Stomach (tissue), 9 donors: Measurements from ENCODE around the gene KLC4. TPM values are rescaled to one million over a fixed set of nuclear protein-coding genes. Genes with fewer than 3 reads are reported as not detected.

ENCODE experiments used
- DNase-seq, 2 donors: peaks; one replicate each; pipeline versions ENCODE4 v3.0.0 to v3.0.0-alpha.2; 2013 to 2019
- H3K27ac ChIP-seq, 5 donors: fragments of 200-600 bp in 4 of 5; sonication (generic) in 4 of 5; one replicate each; pipeline ENCODE4 v1.5.1; 2013 to 2019; ENCODE audit warnings: mild to moderate bottlenecking in 1 of 5, moderate library complexity in 1 of 5
- H3K27me3 ChIP-seq, 3 donors: fragments of 200-600 bp; sonication (generic); one replicate each; pipeline ENCODE4 v1.5.1; 2017 to 2019; ENCODE audit warnings: mixed run types in 1 of 3
- H3K36me3 ChIP-seq, 4 donors: fragments of 200-600 bp; sonication (generic); 1 replicate in 3 of 4; 2 replicates in 1 of 4; pipeline ENCODE4 v1.5.1; 2016 to 2019
- H3K4me1 ChIP-seq, 4 donors: fragments of 200-600 bp; sonication (generic); one replicate each; pipeline ENCODE4 v1.5.1; 2016 to 2019
- H3K4me3 ChIP-seq, 4 donors: fragments of 200-600 bp; sonication (generic) in 3 of 4; one replicate each; pipeline ENCODE4 v1.5.1; 2016 to 2019; ENCODE audit warnings: mild to moderate bottlenecking in 1 of 4
- H3K9me3 ChIP-seq, 4 donors: fragments of 200-600 bp; sonication (generic); one replicate each; pipeline ENCODE4 v1.5.1; 2016 to 2019
- EP300 ChIP-seq: sonication (generic); formaldehyde crosslinking; IDR thresholded peaks from one replicate; pipeline ENCODE4 v1.6.1; 2017; ENCODE audit warnings: antibody characterized with exemption
- POLR2A ChIP-seq, 4 donors: fragments of 450-650 bp; IDR thresholded peaks; one replicate each; pipeline ENCODE4 v1.6.1; 2016; ENCODE audit warnings: antibody characterized with exemption in 4 of 4, control low read depth in 2 of 4, mild to moderate bottlenecking in 1 of 4, moderate library complexity in 1 of 4
- POLR2AphosphoS5 ChIP-seq, 3 donors: sonication (generic); formaldehyde crosslinking; IDR thresholded peaks; one replicate each; pipeline ENCODE4 v1.6.1; 2016; ENCODE audit warnings: antibody characterized with exemption in 3 of 3
- WGBS, 5 donors: extraction: QIAGEN DNeasy Blood & Tissue Kit in 3 of 5; methylation state at CpG; one replicate each; pipeline versions ENCODE4 v1.1.5 to v1.1.7; 2013 to 2018; 5-methylcytosine and 5-hydroxymethylcytosine counted together
- intact Hi-C: fragments of 100-400 bp; cut with DNase I; formaldehyde crosslinking; loops from one replicate; pipeline ENCODE4 v1.15.1; 2023; ENCODE audit warnings: low total_unique reads
- polyA plus RNA-seq, 3 donors: library from polyadenylated mRNA; stranded (reverse); fragments of 200-250 nt; gene quantifications; one replicate each; pipeline ENCODE4 v1.2.3, GENCODE V29; 2013
- total RNA-seq, 5 donors: library from RNA; depleted of rRNA; stranded (reverse); fragments of >200 nt; gene quantifications; one replicate each; pipeline versions ENCODE4 v1.1.0 to v1.2.3, GENCODE V29; 2014 to 2016
- TF ChIP-seq, protein P1 (sequence below), 7 experiments: fragments of 450-650 bp in 4 of 7; fragments of 200-600 bp in 3 of 7; sonication (generic) in 3 of 7; IDR thresholded peaks; one replicate each; pipeline ENCODE4 v1.5.1; 2016 to 2019; ENCODE audit warnings: antibody characterized with exemption in 7 of 7, control low read depth in 2 of 7, mild to moderate bottlenecking in 1 of 7
- donor health status: healthy with polysubstance abuse.
- donor health status: Bipolar disorder and iron deficiency.
- donor health status: healthy.

Gene KLC4
- total and polyA plus RNA-seq, 8 donors, result 23.5 to 410 (median 48.3) TPM

DNA sequence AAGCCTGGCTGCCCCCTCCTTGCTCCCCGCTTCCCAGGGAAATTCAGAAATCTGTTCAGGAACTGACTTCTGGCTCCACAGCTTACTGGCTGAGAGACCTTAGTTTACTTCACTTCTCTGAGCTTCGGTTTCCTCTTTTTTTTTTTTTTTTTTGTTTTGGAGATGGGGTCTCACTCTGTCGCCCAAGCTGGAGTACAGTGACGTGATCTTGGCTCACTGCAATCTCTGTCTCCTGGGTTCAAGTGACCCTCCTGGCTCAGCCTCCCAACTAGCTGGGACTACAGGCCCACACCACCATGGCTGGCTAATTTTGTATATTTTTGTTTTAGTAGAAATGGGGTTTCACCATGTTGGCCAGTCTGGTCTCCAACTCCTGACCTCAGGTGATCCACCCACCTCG, 31.6 kb downstream of the KLC4 start:
- Histone ChIP-seq H3K36me3 (no peaks in the 10 kb centered on the region), H3K27me3 (no peaks in the 10 kb centered on the region), H3K27ac (peak overlapping the region in 1 of 5 donors; percentile 78), H3K4me1 (peaks cover 10 to 41% (median 31%) of the 10 kb centered on the region in 4 donors), H3K9me3 (no peaks in the 10 kb centered on the region), H3K4me3 (no peak overlapping the region)
- DNase-seq, result no peak
- TF ChIP-seq EP300, result no peak
- no peak for TF ChIP-seq POLR2AphosphoS5 (IDR thresholded peaks at IDR 0.05)
- intact Hi-C loops, result no loop called here
- WGBS, 5 donors, result 73 to 88% (median 78%) methylated on average over 5 of the region's 5 CpGs

DNA sequence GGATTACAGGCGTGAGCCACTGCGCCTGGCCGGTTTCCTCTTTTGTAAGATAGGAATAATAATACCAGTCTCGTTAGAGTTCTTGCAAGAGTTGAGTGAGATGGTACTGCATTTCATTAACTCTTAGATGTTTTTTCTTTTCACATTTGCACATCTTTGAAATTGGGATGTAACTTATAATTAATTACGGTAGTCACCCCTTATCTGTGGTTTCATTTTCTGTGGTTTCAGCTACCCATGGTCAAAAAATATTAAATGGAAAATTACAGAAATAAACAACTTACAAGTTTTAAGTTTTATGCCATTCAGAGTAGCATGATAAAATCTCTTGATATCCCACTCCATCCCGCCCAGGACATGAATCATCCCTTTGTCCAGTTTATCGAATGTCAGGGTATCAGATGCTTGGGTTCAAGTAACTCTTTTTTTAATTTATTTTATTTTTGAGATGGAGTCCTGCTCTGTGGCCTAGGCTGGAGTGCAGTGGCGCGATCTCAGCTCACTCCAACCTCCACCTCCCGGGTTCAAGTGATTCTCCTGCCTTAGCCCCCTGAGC, 32.1 kb downstream of the KLC4 start:
- no peaks in the 10 kb centered on the region for H3K9me3 ChIP-seq
- peaks cover 15 to 46% (median 36%) of the 10 kb centered on the region in 4 donors for H3K4me1 ChIP-seq
- no peak overlapping the region for H3K27ac ChIP-seq
- no peaks in the 10 kb centered on the region for H3K27me3 ChIP-seq
- WGBS, 5 donors, result 82 to 90% (median 85%) methylated on average over 10 of the region's 10 CpGs
- H3K4me3 ChIP-seq, result no peak overlapping the region
- DNase-seq, result no peak
- intact Hi-C loops, result no loop called here
- TF ChIP-seq EP300 (no peak), POLR2A (IDR thresholded peaks at IDR 0.05) (no peak), POLR2AphosphoS5 (IDR thresholded peaks at IDR 0.05) (no peak)
- TF ChIP-seq, protein P1, sequence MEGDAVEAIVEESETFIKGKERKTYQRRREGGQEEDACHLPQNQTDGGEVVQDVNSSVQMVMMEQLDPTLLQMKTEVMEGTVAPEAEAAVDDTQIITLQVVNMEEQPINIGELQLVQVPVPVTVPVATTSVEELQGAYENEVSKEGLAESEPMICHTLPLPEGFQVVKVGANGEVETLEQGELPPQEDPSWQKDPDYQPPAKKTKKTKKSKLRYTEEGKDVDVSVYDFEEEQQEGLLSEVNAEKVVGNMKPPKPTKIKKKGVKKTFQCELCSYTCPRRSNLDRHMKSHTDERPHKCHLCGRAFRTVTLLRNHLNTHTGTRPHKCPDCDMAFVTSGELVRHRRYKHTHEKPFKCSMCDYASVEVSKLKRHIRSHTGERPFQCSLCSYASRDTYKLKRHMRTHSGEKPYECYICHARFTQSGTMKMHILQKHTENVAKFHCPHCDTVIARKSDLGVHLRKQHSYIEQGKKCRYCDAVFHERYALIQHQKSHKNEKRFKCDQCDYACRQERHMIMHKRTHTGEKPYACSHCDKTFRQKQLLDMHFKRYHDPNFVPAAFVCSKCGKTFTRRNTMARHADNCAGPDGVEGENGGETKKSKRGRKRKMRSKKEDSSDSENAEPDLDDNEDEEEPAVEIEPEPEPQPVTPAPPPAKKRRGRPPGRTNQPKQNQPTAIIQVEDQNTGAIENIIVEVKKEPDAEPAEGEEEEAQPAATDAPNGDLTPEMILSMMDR (IDR thresholded peaks at IDR 0.05), result no peak
- H3K36me3 ChIP-seq, result no peaks in the 10 kb centered on the region

DNA sequence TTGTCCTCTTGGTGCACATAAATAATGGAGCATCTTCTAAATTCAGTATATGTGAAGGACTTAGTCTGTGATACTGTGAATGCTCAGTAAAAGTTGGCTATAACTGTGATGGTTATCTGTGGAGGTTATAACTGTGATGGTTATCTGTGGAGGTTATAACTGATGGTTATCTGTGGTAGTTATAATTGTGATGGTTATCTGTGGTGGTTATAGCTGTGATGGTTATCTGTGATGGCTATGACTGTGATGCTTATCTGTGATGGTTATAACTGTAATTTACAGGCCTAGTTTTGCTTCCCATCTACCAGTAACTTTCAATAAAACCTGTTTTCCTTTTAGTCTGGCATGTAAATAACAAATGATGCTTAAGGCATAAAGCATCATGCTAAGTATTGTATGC, 33.2 kb downstream of the KLC4 start:
- no peaks in the 10 kb centered on the region for H3K36me3 ChIP-seq
- no peaks in the 10 kb centered on the region for H3K27me3 ChIP-seq
- no peak overlapping the region for H3K4me3 ChIP-seq
- H3K4me1 ChIP-seq, result peaks cover 27 to 58% (median 46%) of the 10 kb centered on the region in 4 donors
- TF ChIP-seq POLR2AphosphoS5 (IDR thresholded peaks at IDR 0.05) (no peak), EP300 (no peak), POLR2A (IDR thresholded peaks at IDR 0.05) (no peak)
- TF ChIP-seq, protein P1 (IDR thresholded peaks at IDR 0.05), result no peak
- no peaks in the 10 kb centered on the region for H3K9me3 ChIP-seq
- intact Hi-C loops, result no loop called here
- no peak for DNase-seq
- H3K27ac ChIP-seq, result no peak overlapping the region

DNA sequence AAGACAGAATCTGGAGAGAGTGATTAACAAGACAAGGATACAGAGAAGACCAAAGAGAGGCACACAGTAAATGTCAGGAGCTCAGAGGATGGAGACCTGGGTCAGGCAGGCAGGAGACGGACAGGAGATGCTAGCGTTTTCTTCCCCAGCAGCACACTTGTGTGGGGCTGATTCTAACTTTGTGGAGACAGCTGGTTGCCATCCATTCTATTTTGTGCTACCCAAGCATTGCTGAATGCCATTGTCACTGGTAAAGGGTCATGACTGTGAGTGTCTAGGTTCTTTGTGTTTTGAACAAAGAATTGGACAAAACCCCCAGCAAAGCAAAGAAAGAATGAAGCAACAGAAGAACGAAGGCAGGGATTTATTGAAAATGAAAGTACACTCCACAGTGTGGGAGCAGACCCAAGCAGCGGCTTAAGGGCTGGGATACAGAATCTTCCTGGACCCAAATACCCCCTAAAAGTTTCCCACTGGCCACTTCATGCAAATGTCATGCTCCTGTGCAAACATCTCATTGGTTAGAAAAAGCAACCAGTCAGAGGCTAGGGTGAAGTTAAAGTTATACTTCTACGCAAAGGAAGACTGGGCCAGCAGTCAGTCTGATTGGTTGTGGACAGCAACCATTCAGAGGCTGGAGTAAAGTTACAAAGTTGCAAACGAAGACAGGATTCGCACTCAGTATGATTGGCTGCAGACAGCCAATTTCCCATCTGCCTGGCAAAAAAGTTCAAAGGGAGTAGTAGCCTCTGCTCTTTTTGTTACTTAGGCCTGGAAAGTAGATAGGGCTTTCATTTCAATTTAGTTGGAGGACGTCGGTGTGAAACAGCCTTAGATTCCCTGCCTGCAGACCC, 34.2 kb downstream of the KLC4 start:
- 35 to 44% (median 37%) methylated on average over 9 of the region's 9 CpGs for WGBS, 5 donors
- H3K4me1 ChIP-seq, result peaks cover 30 to 66% (median 49%) of the 10 kb centered on the region in 4 donors
- intact Hi-C loops, result no loop called here
- DNase-seq, result peak; percentile 34 to 54
- H3K9me3 ChIP-seq, result no peaks in the 10 kb centered on the region
- TF ChIP-seq EP300, result no peak
- TF ChIP-seq POLR2AphosphoS5 (IDR thresholded peaks at IDR 0.05), result peak in 1 of 3 donors; percentile 22
- H3K27ac ChIP-seq, result peak overlapping the region; percentile 28 to 78 (median 68)
- no peaks in the 10 kb centered on the region for H3K27me3 ChIP-seq
- no peaks in the 10 kb centered on the region for H3K36me3 ChIP-seq
- peak overlapping the region; percentile 39 to 46 (median 44) for H3K4me3 ChIP-seq

DNA sequence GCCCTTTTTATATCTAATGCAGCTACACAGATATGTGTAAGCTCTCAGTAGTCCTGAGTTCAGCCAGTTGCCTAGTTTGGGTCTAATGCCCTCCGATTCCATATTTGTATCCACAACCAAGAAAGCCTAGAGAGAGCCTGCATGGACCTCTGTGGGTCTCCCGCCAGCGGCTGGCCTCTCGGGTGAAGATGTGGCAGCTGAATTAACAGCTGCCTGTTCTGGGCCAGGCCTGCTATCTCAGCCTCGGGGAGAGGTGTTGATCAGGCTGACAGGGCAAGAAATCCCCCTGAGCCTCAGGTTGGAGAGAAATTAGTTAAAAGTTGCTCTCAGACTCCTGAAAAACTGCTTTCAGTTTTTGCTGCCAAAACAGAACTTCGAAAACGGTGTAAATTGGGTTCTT, 36.5 kb downstream of the KLC4 start:
- Histone ChIP-seq H3K4me1 (peaks cover 20 to 48% (median 39%) of the 10 kb centered on the region in 4 donors), H3K36me3 (no peaks in the 10 kb centered on the region), H3K27me3 (no peaks in the 10 kb centered on the region), H3K27ac (peak overlapping the region; percentile 31 to 78 (median 67)), H3K9me3 (no peaks in the 10 kb centered on the region), H3K4me3 (no peak overlapping the region)
- WGBS, 5 donors, result 24 to 46% (median 32%) methylated on average over 7 of the region's 7 CpGs
- no peak for TF ChIP-seq POLR2A (IDR thresholded peaks at IDR 0.05)
- TF ChIP-seq EP300, result no peak
- TF ChIP-seq, protein P1 (IDR thresholded peaks at IDR 0.05), result no peak
- TF ChIP-seq POLR2AphosphoS5 (IDR thresholded peaks at IDR 0.05), result no peak
- no peak for DNase-seq
- intact Hi-C loops, result no loop called here
